ENCODE measurements around the gene HGD. TPM values are rescaled to one million over a fixed set of nuclear protein-coding genes. Genes with fewer than 3 reads are reported as not detected.

The HGD gene
- total RNA-seq, 1 experiment from 2014 or later = 0.59 TPM

DNA sequence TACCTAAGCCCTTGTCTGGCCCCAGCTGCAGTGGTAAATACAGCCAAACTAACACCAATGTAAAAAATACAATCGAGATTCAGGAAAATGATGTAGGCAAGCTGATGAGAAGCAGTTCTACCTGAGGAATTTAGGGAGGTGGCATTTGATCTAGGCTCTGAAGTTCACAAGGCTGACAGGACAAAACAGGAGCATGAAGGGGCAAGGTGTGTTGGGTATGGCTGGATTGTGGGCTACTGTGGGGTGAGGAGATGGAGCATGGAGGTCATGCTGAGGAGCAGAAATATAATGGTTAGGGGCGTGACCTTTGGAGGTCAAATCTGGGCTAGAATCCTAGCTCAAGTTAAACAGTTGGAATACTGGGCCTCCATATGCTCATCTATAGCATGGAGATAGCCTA lies 79.4 kb downstream of the HGD start:
- Histone ChIP-seq H3K36me3 (ENCODE audit: control insufficient read depth in 1 of 2, insufficient read depth in 2 of 2, low read length in 2 of 2) (peaks cover 20 to 21% of the 10 kb centered on the region in 2 experiments; a peak in 3 of 4 replicates), H3K9ac (ENCODE audit: low read length) (no peak overlapping the region), H3K9me3 (ENCODE audit: control insufficient read depth in 1 of 2, insufficient read depth in 1 of 2, low read depth in 1 of 2, low read length in 2 of 2) (no peaks in the 10 kb centered on the region), H4K20me1 (ENCODE audit: insufficient read depth) (no peaks in the 10 kb centered on the region), H3K79me2 (ENCODE audit: insufficient read depth, low read length) (peaks cover 33% of the 10 kb centered on the region), H3K27ac (ENCODE audit: low read depth, low read length) (no peak overlapping the region), H3K4me3 (replicated peaks in 1 of 2; ENCODE audit: low read depth in 1 of 2, low read length in 2 of 2) (no peak overlapping the region), H3K9me2 (ENCODE audit: insufficient read depth) (no peaks in the 10 kb centered on the region), H3K4me2 (ENCODE audit: low read length) (no peak overlapping the region), H3K27me3 (ENCODE audit: insufficient read depth, low read length) (no peaks in the 10 kb centered on the region), H2AFZ (ENCODE audit: low read depth, low read length, poor library complexity, severe bottlenecking) (no peak overlapping the region), H3K4me1 (ENCODE audit: control insufficient read depth in 1 of 2, insufficient read depth in 2 of 2, low read length in 2 of 2) (no peaks in the 10 kb centered on the region)
- TF ChIP-seq EGR1 (IDR thresholded peaks at IDR 0.05; ENCODE audit: low read depth) (no peak), POLR2AphosphoS5 (IDR thresholded peaks at IDR 0.05; ENCODE audit: low read depth, low read length) (0 out of 2 replicates have a peak, but pooled peaks have one; percentile 27)
- TF ChIP-seq, protein P1, sequence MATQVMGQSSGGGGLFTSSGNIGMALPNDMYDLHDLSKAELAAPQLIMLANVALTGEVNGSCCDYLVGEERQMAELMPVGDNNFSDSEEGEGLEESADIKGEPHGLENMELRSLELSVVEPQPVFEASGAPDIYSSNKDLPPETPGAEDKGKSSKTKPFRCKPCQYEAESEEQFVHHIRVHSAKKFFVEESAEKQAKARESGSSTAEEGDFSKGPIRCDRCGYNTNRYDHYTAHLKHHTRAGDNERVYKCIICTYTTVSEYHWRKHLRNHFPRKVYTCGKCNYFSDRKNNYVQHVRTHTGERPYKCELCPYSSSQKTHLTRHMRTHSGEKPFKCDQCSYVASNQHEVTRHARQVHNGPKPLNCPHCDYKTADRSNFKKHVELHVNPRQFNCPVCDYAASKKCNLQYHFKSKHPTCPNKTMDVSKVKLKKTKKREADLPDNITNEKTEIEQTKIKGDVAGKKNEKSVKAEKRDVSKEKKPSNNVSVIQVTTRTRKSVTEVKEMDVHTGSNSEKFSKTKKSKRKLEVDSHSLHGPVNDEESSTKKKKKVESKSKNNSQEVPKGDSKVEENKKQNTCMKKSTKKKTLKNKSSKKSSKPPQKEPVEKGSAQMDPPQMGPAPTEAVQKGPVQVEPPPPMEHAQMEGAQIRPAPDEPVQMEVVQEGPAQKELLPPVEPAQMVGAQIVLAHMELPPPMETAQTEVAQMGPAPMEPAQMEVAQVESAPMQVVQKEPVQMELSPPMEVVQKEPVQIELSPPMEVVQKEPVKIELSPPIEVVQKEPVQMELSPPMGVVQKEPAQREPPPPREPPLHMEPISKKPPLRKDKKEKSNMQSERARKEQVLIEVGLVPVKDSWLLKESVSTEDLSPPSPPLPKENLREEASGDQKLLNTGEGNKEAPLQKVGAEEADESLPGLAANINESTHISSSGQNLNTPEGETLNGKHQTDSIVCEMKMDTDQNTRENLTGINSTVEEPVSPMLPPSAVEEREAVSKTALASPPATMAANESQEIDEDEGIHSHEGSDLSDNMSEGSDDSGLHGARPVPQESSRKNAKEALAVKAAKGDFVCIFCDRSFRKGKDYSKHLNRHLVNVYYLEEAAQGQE (IDR thresholded peaks at IDR 0.05; ENCODE audit: low read depth) = no peak
- intact Hi-C loops (cut with micrococcal nuclease) = no loop called here
- DNase-seq (ENCODE audit: low read depth, low spot score) = no peak
- no TSS peak for BruUV-seq (replicated peaks)
- ChIA-PET POLR2A (no interaction called here), CTCF (no interaction called here), RAD21 (ENCODE audit: low non-redundant PET in 1 of 2, low total read pairs in 2 of 2, uncharacterized antibody in 2 of 2, unreplicated experiment in 2 of 2) (no interaction called here)
- no peak for ATAC-seq

DNA sequence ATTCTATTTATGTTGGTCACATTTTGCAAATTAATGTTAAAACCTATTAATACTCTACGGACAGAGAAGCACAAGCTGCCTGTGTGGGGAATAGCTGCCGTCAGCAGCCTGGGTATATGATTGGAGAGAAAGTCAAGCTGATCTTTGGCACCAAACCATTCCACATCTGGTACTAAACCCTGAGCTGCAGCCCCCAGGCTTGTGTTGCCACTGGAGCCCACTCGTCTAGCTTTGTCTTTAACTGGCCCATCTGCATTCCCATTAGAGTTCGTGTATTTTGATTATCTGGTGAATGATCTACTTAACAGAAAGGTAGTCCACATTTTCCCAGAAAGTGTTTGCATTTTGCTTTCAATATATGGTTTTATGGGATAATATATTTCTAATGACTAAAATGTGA lies 80.5 kb downstream of the HGD start:
- Histone ChIP-seq H3K9me3 (ENCODE audit: control insufficient read depth in 1 of 2, insufficient read depth in 1 of 2, low read depth in 1 of 2, low read length in 2 of 2) (no peaks in the 10 kb centered on the region), H3K4me3 (replicated peaks in 1 of 2; ENCODE audit: low read depth in 1 of 2, low read length in 2 of 2) (no peak overlapping the region), H3K27me3 (ENCODE audit: insufficient read depth, low read length) (no peaks in the 10 kb centered on the region), H4K20me1 (ENCODE audit: insufficient read depth) (no peaks in the 10 kb centered on the region), H3K4me2 (ENCODE audit: low read length) (no peak overlapping the region), H3K79me2 (ENCODE audit: insufficient read depth, low read length) (peaks cover 44% of the 10 kb centered on the region), H2AFZ (ENCODE audit: low read depth, low read length, poor library complexity, severe bottlenecking) (no peak overlapping the region), H3K27ac (ENCODE audit: low read depth, low read length) (no peak overlapping the region), H3K4me1 (ENCODE audit: control insufficient read depth in 1 of 2, insufficient read depth in 2 of 2, low read length in 2 of 2) (peaks cover 3 to 6% of the 10 kb centered on the region in 2 experiments; a peak in 2 of 4 replicates), H3K9ac (ENCODE audit: low read length) (no peak overlapping the region), H3K9me2 (ENCODE audit: insufficient read depth) (no peaks in the 10 kb centered on the region), H3K36me3 (ENCODE audit: control insufficient read depth in 1 of 2, insufficient read depth in 2 of 2, low read length in 2 of 2) (peaks cover 21 to 23% of the 10 kb centered on the region in 2 experiments; a peak in 3 of 4 replicates)
- POLR2A ChIA-PET = no interaction called here
- no peak for DNase-seq (ENCODE audit: low read depth, low spot score)
- intact Hi-C loops (cut with micrococcal nuclease) = no loop called here
- CTCF ChIA-PET = no interaction called here
- RAD21 ChIA-PET (ENCODE audit: low non-redundant PET in 1 of 2, low total read pairs in 2 of 2, uncharacterized antibody in 2 of 2, unreplicated experiment in 2 of 2) = no interaction called here
- ATAC-seq = no peak
- BruUV-seq (replicated peaks) = no TSS peak
- TF ChIP-seq, protein P2, sequence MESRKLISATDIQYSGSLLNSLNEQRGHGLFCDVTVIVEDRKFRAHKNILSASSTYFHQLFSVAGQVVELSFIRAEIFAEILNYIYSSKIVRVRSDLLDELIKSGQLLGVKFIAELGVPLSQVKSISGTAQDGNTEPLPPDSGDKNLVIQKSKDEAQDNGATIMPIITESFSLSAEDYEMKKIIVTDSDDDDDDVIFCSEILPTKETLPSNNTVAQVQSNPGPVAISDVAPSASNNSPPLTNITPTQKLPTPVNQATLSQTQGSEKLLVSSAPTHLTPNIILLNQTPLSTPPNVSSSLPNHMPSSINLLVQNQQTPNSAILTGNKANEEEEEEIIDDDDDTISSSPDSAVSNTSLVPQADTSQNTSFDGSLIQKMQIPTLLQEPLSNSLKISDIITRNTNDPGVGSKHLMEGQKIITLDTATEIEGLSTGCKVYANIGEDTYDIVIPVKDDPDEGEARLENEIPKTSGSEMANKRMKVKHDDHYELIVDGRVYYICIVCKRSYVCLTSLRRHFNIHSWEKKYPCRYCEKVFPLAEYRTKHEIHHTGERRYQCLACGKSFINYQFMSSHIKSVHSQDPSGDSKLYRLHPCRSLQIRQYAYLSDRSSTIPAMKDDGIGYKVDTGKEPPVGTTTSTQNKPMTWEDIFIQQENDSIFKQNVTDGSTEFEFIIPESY (IDR thresholded peaks at IDR 0.05; ENCODE audit: extremely low read depth, insufficient replicate concordance, low read length) = no peak
- TF ChIP-seq RAD21 (IDR thresholded peaks at IDR 0.05; ENCODE audit: low read depth) (no peak), CEBPB (IDR thresholded peaks at IDR 0.05; ENCODE audit: low read depth) (no peak), EZH2 (IDR thresholded peaks at IDR 0.05) (no peak), SRF (IDR thresholded peaks at IDR 0.05; ENCODE audit: low read depth) (no peak), POLR2AphosphoS5 (IDR thresholded peaks at IDR 0.05; ENCODE audit: low read depth, low read length) (no peak), ZNF274 (IDR thresholded peaks at IDR 0.05; ENCODE audit: low read depth, low read length) (no peak), EGR1 (IDR thresholded peaks at IDR 0.05; ENCODE audit: low read depth) (no peak)
- TF ChIP-seq, protein P1 (IDR thresholded peaks at IDR 0.05; ENCODE audit: low read depth) = no peak
- TF ChIP-seq, protein P3, sequence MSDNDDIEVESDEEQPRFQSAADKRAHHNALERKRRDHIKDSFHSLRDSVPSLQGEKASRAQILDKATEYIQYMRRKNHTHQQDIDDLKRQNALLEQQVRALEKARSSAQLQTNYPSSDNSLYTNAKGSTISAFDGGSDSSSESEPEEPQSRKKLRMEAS (IDR thresholded peaks at IDR 0.05) = no peak
